ENCODE measurements around the gene RASGRF1. TPM values are rescaled to one million over a fixed set of nuclear protein-coding genes. Genes with fewer than 3 reads are reported as not detected.

The RASGRF1 gene
- total RNA-seq, 1 donor from 2014 or later: 0.17 TPM

- H3K4me3 Mint-ChIP-seq (ENCODE audit: low read depth): no peak overlapping the region
- H3K36me3 Mint-ChIP-seq (ENCODE audit: insufficient read depth): no peaks in the 10 kb centered on the region
- H3K27ac Mint-ChIP-seq: no peak overlapping the region
- no peaks in the 10 kb centered on the region for H3K4me1 Mint-ChIP-seq (ENCODE audit: low read depth)
- no peak for TF ChIP-seq CTCF (IDR thresholded peaks at IDR 0.05; ENCODE audit: unreplicated experiment)
- no peak for DNase-seq (ENCODE audit: low spot score, unreplicated experiment)
- H3K27me3 Mint-ChIP-seq: peaks cover 9% of the 10 kb centered on the region
- peaks cover 4% of the 10 kb centered on the region for H3K9me3 Mint-ChIP-seq (ENCODE audit: low read depth)
Measured at GRCh38 chr15:79122991-79123390, 32.4 kb upstream of the RASGRF1 start.

GRCh38 chr15:79122391-79122790 lies 31.8 kb upstream of the RASGRF1 start:
- DNase-seq (ENCODE audit: low spot score, unreplicated experiment): no peak
- H3K4me1 Mint-ChIP-seq (ENCODE audit: low read depth): no peaks in the 10 kb centered on the region
- H3K36me3 Mint-ChIP-seq (ENCODE audit: insufficient read depth): no peaks in the 10 kb centered on the region
- no peak overlapping the region for H3K4me3 Mint-ChIP-seq (ENCODE audit: low read depth)
- TF ChIP-seq CTCF (IDR thresholded peaks at IDR 0.05; ENCODE audit: unreplicated experiment): no peak
- no peak overlapping the region for H3K27ac Mint-ChIP-seq
- no peaks in the 10 kb centered on the region for H3K9me3 Mint-ChIP-seq (ENCODE audit: low read depth)
- peaks cover 5% of the 10 kb centered on the region for H3K27me3 Mint-ChIP-seq

GRCh38 chr15:79121571-79121970 lies 31.0 kb upstream of the RASGRF1 start:
- no peaks in the 10 kb centered on the region for H3K9me3 Mint-ChIP-seq (ENCODE audit: low read depth)
- no peak overlapping the region for H3K4me3 Mint-ChIP-seq (ENCODE audit: low read depth)
- no peak overlapping the region for H3K27ac Mint-ChIP-seq
- no peak for TF ChIP-seq CTCF (IDR thresholded peaks at IDR 0.05; ENCODE audit: unreplicated experiment)
- no peaks in the 10 kb centered on the region for H3K36me3 Mint-ChIP-seq (ENCODE audit: insufficient read depth)
- no peaks in the 10 kb centered on the region for H3K4me1 Mint-ChIP-seq (ENCODE audit: low read depth)
- DNase-seq (ENCODE audit: low spot score, unreplicated experiment): no peak
- H3K27me3 Mint-ChIP-seq: peaks cover 5% of the 10 kb centered on the region

- H3K36me3 Mint-ChIP-seq (ENCODE audit: insufficient read depth): no peaks in the 10 kb centered on the region
- no peak for DNase-seq (ENCODE audit: low spot score, unreplicated experiment)
- no peak overlapping the region for H3K27ac Mint-ChIP-seq
- H3K4me3 Mint-ChIP-seq (ENCODE audit: low read depth): no peak overlapping the region
- H3K4me1 Mint-ChIP-seq (ENCODE audit: low read depth): no peaks in the 10 kb centered on the region
- TF ChIP-seq CTCF (IDR thresholded peaks at IDR 0.05; ENCODE audit: unreplicated experiment): no peak
- H3K9me3 Mint-ChIP-seq (ENCODE audit: low read depth): no peaks in the 10 kb centered on the region
- peaks cover 13% of the 10 kb centered on the region for H3K27me3 Mint-ChIP-seq
Measured at GRCh38 chr15:79117442-79118204, 27.0 kb upstream of the RASGRF1 start.

- DNase-seq (ENCODE audit: low spot score, unreplicated experiment): no peak
- no peak for TF ChIP-seq CTCF (IDR thresholded peaks at IDR 0.05; ENCODE audit: unreplicated experiment)
- H3K4me1 Mint-ChIP-seq (ENCODE audit: low read depth): no peaks in the 10 kb centered on the region
- H3K9me3 Mint-ChIP-seq (ENCODE audit: low read depth): no peaks in the 10 kb centered on the region
- no peaks in the 10 kb centered on the region for H3K36me3 Mint-ChIP-seq (ENCODE audit: insufficient read depth)
- H3K27ac Mint-ChIP-seq: no peak overlapping the region
- peaks cover 19% of the 10 kb centered on the region for H3K27me3 Mint-ChIP-seq
- H3K4me3 Mint-ChIP-seq (ENCODE audit: low read depth): no peak overlapping the region
Measured at GRCh38 chr15:79116771-79117170, 26.2 kb upstream of the RASGRF1 start.

Data from progenitor cell of endocrine pancreas (in vitro differentiated cells).